ENCODE results near the gene PTPRB.

PTPRB gene

DNA sequence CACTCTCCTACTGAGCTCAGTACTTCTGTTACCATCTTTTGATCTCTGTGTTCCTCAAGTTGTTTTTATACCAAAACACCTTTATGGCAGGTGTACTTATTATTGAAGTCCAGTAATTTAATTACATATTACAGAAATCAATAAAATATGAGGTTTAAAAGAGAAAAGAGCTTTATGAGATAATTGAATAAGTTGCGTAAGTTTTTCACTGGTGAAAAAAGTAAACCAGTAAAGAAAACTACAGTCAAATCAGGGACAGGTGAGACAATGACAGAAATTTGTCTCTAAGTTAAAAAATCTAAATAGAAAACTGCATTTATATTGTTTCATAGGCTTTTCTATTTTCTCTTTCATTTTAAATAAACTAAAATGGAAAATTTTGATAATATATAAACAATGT, 29.1 kb upstream of the PTPRB start:
- TF ChIP-seq CTCF (conservative IDR thresholded peaks at IDR 0.05; ENCODE audit: low read length) = no peak
- no peak overlapping the region for H3K4me3 ChIP-seq (ENCODE audit: low read length)
- no peak for DNase-seq (ENCODE audit: low read depth)

GRCh38 chr12:70664465-70664881, 27.2 kb upstream of the PTPRB start:
- no peak for DNase-seq (ENCODE audit: low read depth)
- H3K4me3 ChIP-seq (ENCODE audit: low read length) = no peak overlapping the region
- no peak for TF ChIP-seq CTCF (conservative IDR thresholded peaks at IDR 0.05; ENCODE audit: low read length)

- no peak overlapping the region for H3K4me3 ChIP-seq (ENCODE audit: low read length)
Measured at GRCh38 chr12:70663838-70664237, 26.6 kb upstream of the PTPRB start.

GRCh38 chr12:70661466-70662161, 24.4 kb upstream of the PTPRB start:
- H3K4me3 ChIP-seq (ENCODE audit: low read length) = peak overlapping the region; percentile 27; the same call in 1 of the 2 replicates
- no peak for TF ChIP-seq CTCF (conservative IDR thresholded peaks at IDR 0.05; ENCODE audit: low read length)
- peak; percentile 89 for DNase-seq (ENCODE audit: low read depth)

More at GRCh38 chr12:70663838-70664237, 26.6 kb upstream of the PTPRB start:
- no peak for DNase-seq (ENCODE audit: low read depth)
- TF ChIP-seq CTCF (conservative IDR thresholded peaks at IDR 0.05; ENCODE audit: low read length) = no peak

DNA sequence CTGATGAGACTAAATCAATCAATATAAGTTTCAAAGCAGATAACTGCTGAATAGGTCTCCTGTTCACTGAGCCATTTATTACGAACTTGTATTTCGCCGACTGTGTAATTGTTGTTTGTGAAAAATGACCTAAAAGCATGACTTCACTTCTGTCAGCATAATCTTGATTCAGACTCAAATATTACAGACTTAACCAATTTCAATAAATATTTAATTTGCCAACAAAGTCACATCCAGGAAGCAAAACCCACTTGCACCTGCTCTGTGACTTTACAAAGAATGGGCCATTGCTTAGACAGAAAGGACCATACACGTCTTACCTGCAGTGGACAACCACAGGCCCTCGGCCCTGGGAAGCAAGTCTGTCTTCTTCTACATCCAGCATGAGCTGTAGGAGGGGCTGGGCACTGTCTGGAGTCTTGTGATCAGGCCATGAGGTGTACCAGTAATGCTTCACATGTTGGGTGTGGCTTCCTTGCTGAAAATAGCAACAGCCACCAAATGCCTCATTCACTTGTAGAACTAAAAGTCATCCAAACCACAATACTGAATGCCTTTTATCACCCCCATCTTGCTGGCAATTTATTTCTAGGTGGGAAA, 23.5 kb upstream of the PTPRB start:
- DNase-seq (ENCODE audit: low read depth) = peak; percentile 88
- H3K4me3 ChIP-seq (ENCODE audit: low read length) = no peak overlapping the region
- TF ChIP-seq CTCF (conservative IDR thresholded peaks at IDR 0.05; ENCODE audit: low read length) = no peak

DNA sequence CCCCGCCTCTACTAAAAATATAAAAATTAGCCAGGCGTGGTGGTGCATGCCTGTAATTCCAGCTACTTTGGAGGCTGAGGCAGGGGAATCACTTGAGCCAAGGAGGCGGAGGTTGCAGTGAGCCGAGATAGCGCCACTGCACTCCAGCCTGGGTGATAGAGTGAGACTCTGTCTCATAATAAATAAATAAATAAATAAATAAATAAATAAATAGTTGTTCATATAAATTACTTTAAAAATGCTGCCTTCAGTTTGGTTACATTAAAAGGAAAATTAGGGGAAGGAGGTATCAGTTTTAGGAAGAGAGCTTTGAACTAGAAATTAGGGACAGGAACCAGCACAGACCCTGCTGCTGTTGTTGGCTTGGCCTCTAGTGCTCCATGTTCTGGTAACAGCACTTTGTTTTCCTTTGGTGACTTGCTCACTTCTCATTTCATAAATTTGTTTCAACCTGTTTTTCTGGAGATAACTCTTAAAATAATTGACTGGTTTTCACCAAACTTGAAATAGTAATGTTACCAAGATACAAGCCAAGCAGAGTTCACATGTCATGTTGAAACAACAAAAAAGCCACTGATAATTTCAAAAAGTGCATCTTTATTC, 22.9 kb upstream of the PTPRB start:
- TF ChIP-seq CTCF (conservative IDR thresholded peaks at IDR 0.05; ENCODE audit: low read length) = no peak
- H3K4me3 ChIP-seq (ENCODE audit: low read length) = no peak overlapping the region
- DNase-seq (ENCODE audit: low read depth) = no peak
